GM12864 (cell line): ENCODE data around the gene METRN.

Experiments used
- DNase-seq: peaks from one replicate; pipeline ENCODE4 v3.0.0-alpha.2; 2011; ENCODE audit warnings: low read depth
- H3K4me3 ChIP-seq: 2 replicates; pipeline ENCODE4 v1.5.1; 2011; ENCODE audit warnings: mild to moderate bottlenecking, low read depth, low read length, control low read depth
- CTCF ChIP-seq: IDR thresholded peaks from 2 replicates; pipeline ENCODE4 v1.5.1; 2011; ENCODE audit warnings: low read depth, mild to moderate bottlenecking, moderate library complexity, low read length, control low read depth, inconsistent platforms; ENCODE audit errors: missing control alignments

The METRN gene

GRCh38 chr16:682493-683395 lies 32.2 kb upstream of the METRN start:
- no peak for TF ChIP-seq CTCF
- peak overlapping the region; percentile 90 for H3K4me3 ChIP-seq
- no peak for DNase-seq

GRCh38 chr16:683396-684070 lies 31.4 kb upstream of the METRN start:
- DNase-seq, result no peak
- no peak for TF ChIP-seq CTCF
- H3K4me3 ChIP-seq, result peak overlapping the region; percentile 90

- DNase-seq, result peak; percentile 86
- H3K4me3 ChIP-seq, result peak within 1 kb of the TSS; percentile 90
- no peak for TF ChIP-seq CTCF
Measured at GRCh38 chr16:684071-684794, 30.7 kb upstream of the METRN start, which contains the start of gene JMJD8. TSS of gene JMJD8 (minus strand) at chr16:684334. CDS start at chr16:684319, 15 bp downstream.

- TF ChIP-seq CTCF, result no peak
- DNase-seq, result no peak
- H3K4me3 ChIP-seq, result no peak overlapping the region
Measured at GRCh38 chr16:684961-685696, 29.8 kb upstream of the METRN start.

- TF ChIP-seq CTCF, result peak; percentile 20
- no peak overlapping the region for H3K4me3 ChIP-seq
- DNase-seq, result no peak
Measured at GRCh38 chr16:685967-686366, 29.0 kb upstream of the METRN start.
